ENCODE measurements around the gene IZUMO1. TPM values are rescaled to one million over a fixed set of nuclear protein-coding genes. Genes with fewer than 3 reads are reported as not detected.
A peak's percentile ranks its signal among the peaks of the same experiment; 100 is the strongest.

The IZUMO1 gene
- total and polyA plus RNA-seq, 9 of the 15 experiments (the other 6 are each of a cell fraction or from before 2014, with no cell fraction given), result 0.14 to 2.1 (median 0.73) TPM

DNA sequence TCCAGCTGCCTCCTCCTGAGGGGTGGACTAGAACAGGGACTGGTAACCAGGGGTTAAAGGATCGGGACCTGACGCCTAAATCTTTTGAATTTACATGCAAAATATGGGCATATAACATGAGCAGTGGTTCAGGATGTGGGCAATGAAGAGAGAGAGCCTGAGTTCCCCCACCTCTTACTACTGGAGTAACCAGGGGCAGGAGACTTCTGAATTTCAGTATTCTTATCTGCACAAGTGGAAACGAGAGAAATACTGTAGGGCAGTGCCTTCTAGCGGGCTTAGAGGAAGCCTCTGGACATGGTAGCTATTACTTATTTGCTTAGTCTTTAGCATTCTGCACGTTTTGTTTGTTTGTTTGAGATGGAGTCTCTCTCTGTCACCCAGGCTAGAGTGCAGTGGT lies 37.8 kb upstream of the IZUMO1 start (continued):
- no peak for TF ChIP-seq ATF1 (CRISPR knock-in tag; IDR thresholded peaks at IDR 0.05)
- TF ChIP-seq ATF1 (tag; IDR thresholded peaks at IDR 0.05), result peak; percentile 44
- TF ChIP-seq ZFP36 (IDR thresholded peaks at IDR 0.05; ENCODE audit: low read depth, low read length, partially characterized antibody), result no peak
- no peak for TF ChIP-seq POLR2H (tag; IDR thresholded peaks at IDR 0.05; ENCODE audit: low read depth)
- TF ChIP-seq COPS2 (conservative IDR thresholded peaks at IDR 0.05), result no peak
- peak in 1 of 2 experiments; percentile 59; a peak in 2 of 4 replicates for TF ChIP-seq RCOR1 (IDR thresholded peaks at IDR 0.05; ENCODE audit: borderline replicate concordance in 1 of 2, low read depth in 2 of 2, low read length in 2 of 2)

DNA sequence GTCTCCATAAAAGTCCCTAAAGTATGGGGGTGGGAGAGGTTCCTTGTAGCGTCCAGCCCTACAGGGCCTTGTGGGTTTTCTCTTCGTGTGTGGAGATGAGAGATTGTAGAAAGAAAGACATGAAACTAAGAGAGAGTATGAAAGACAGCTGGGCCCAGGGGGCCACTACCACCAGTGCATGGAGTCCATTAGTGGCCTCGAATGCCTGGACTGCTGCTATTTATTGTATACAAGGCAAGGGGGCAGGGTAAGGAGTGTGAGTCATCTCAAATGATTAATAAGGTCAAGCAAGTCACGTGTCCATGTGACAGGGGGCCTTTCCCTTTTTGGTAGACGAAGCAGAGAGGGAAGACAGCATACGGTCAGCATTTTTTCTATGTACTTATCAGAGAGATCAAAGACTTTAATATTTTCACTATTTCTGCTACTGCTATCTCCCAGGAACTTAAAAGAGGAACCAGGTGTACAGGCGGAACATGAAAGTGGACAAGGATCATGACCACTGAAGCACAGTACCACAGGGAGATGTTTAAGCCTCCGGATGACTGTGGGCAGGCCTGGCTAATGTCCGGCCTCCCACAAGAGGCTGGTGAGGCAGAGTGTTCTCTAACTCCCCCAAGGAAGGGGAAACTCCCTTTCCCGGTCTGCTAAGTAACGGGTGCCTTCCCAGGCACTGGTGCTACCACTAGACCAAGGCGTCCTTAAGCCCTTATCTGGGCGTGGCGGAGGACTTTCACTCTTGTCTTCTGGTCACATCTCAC lies 34.1 kb upstream of the IZUMO1 start:
- H3K9me1 ChIP-seq (ENCODE audit: control insufficient read depth, insufficient read depth, low read length), result no peaks in the 10 kb centered on the region
- no peaks in the 10 kb centered on the region for H3K36me3 ChIP-seq (ENCODE audit: control insufficient read depth, insufficient read depth, low read length)
- peak overlapping the region; percentile 89 for H3K27ac ChIP-seq (ENCODE audit: extremely low read depth, low read depth, low read length)
- H3K4me3 ChIP-seq, result no peak overlapping the region
- no peaks in the 10 kb centered on the region for H4K20me1 ChIP-seq (replicated peaks; ENCODE audit: control insufficient read depth, insufficient read depth, low read length)
- peak overlapping the region; percentile 74 for H3K4me2 ChIP-seq (ENCODE audit: insufficient read depth, low read length)
- H3K4me1 ChIP-seq (replicated peaks in 1 of 2; ENCODE audit: control insufficient read depth in 2 of 2, insufficient read depth in 2 of 2, low read length in 2 of 2), result peaks cover 24 to 34% of the 10 kb centered on the region in 2 experiments
- intact Hi-C loops (cut with micrococcal nuclease), result loop anchor here (2.0 to 10.0 kb wide), 4 partner anchors 26 to 444 kb away; partner anchors contain the start of genes FGF21 and RASIP1
- ChIA-PET CTCF (ENCODE audit: low intra/inter-chr PET ratio) (no interaction called here), POLR2A (interaction anchor here (0.5 to 2.0 kb wide), 11 partner anchors 10 to 166 kb away, joined by 3 to 6 read pairs (median 4); partner anchors contain the start of genes IZUMO1, RPL18 and SPHK2)
- ATAC-seq, result peak; percentile 76
- no peaks in the 10 kb centered on the region for H3K9me3 ChIP-seq (replicated peaks; ENCODE audit: control insufficient read depth, insufficient read depth, low read depth, low read length)
- peak overlapping the region; percentile 58 to 85; a peak in 3 of 4 replicates for H3K9ac ChIP-seq (ENCODE audit: insufficient read depth in 1 of 2, low read depth in 2 of 2, low read length in 2 of 2)
- WGBS (ENCODE audit: insufficient coverage, low coverage, missing lambda C conversion rate), result 0% methylated on average over 14 of the region's 14 CpGs
- FAIRE-seq, result peak; percentile 95
- in situ Hi-C loops (cut with MboI), result loop anchor here (5.0 kb wide), 1 partner anchor 134 kb away; the partner anchor contains the start of gene CA11
- peak; percentile 31 to 86 (median 39) for DNase-seq (ENCODE audit: extremely low read depth in 1 of 4, low spot score in 3 of 4)
- no peaks in the 10 kb centered on the region for H3K79me2 ChIP-seq (ENCODE audit: control insufficient read depth, insufficient read depth, low read length)
- no peaks in the 10 kb centered on the region for H3K27me3 ChIP-seq (ENCODE audit: control insufficient read depth in 2 of 2, insufficient read depth in 2 of 2, low read length in 2 of 2)
- peak overlapping the region; percentile 89 for H2AFZ ChIP-seq (ENCODE audit: low read depth, low read length)
- TSS peak; percentile 97 for BruUV-seq (replicated peaks)
- TF ChIP-seq RBM39 (optimal IDR thresholded peaks at IDR 0.05; ENCODE audit: low read depth, low read length) (no peak), SMARCE1 (IDR thresholded peaks at IDR 0.05) (peak; percentile 76), CREBBP (IDR thresholded peaks at IDR 0.05; ENCODE audit: low read depth, low read length) (no peak), TCF7 (IDR thresholded peaks at IDR 0.05; ENCODE audit: borderline replicate concordance) (peak; percentile 80; the same call in 1 of the 2 replicates), BRF1 (IDR thresholded peaks at IDR 0.05; ENCODE audit: borderline replicate concordance, extremely low read depth, insufficient read length) (no peak), ZNF124 (CRISPR knock-in tag; IDR thresholded peaks at IDR 0.05) (no peak), FOXJ2 (tag; IDR thresholded peaks at IDR 0.05) (no peak; the same call in 1 of the 2 replicates)
- TF ChIP-seq, protein P1, sequence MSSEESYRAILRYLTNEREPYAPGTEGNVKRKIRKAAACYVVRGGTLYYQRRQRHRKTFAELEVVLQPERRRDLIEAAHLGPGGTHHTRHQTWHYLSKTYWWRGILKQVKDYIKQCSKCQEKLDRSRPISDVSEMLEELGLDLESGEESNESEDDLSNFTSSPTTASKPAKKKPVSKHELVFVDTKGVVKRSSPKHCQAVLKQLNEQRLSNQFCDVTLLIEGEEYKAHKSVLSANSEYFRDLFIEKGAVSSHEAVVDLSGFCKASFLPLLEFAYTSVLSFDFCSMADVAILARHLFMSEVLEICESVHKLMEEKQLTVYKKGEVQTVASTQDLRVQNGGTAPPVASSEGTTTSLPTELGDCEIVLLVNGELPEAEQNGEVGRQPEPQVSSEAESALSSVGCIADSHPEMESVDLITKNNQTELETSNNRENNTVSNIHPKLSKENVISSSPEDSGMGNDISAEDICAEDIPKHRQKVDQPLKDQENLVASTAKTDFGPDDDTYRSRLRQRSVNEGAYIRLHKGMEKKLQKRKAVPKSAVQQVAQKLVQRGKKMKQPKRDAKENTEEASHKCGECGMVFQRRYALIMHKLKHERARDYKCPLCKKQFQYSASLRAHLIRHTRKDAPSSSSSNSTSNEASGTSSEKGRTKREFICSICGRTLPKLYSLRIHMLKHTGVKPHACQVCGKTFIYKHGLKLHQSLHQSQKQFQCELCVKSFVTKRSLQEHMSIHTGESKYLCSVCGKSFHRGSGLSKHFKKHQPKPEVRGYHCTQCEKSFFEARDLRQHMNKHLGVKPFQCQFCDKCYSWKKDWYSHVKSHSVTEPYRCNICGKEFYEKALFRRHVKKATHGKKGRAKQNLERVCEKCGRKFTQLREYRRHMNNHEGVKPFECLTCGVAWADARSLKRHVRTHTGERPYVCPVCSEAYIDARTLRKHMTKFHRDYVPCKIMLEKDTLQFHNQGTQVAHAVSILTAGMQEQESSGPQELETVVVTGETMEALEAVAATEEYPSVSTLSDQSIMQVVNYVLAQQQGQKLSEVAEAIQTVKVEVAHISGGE (CRISPR knock-in tag; IDR thresholded peaks at IDR 0.05), result peak in 1 of 3 experiments; percentile 74; a peak in 2 of 6 replicates
